Hematopoietic multipotent progenitor cell treated with erythropoietin and hydrocortisone succinate and interleukin-3 and kit ligand, for 15 days (in vitro differentiated cells): ENCODE measurements around the gene GJA5.

Source experiments
- DNase-seq: peaks from one replicate; pipeline ENCODE4 v3.0.0-alpha.2; 2015; ENCODE audit warnings: low spot score

GJA5 gene

GRCh38 chr1:147729315-147729714, 31.1 kb downstream of the GJA5 start:
- DNase-seq: no peak

GRCh38 chr1:147726168-147726567, 34.2 kb downstream of the GJA5 start:
- no peak for DNase-seq

- DNase-seq: no peak
Observed at GRCh38 chr1:147725685-147726084, 34.7 kb downstream of the GJA5 start.

- DNase-seq: no peak
Observed at GRCh38 chr1:147723691-147724323, 36.6 kb downstream of the GJA5 start.

DNA sequence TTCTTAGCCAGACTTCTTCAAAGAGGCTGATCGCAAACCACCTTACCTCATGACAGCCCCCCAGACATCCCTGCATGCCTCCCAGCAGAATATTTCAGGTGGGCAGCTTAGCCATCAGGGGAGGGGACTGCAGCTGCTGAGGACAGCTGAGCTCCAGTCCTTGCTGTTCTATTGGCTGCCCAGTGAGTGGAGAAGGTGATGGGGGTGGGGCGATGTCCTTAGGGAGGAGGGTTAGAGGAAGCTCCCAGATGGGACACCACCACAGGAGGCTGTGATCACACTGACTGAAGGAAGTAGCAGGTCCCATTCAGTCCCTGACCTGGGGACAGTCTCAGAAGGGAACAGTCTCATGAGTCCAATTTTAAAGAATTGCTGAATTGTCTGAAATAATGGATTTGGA, 38.3 kb downstream of the GJA5 start:
- DNase-seq: no peak

DNA sequence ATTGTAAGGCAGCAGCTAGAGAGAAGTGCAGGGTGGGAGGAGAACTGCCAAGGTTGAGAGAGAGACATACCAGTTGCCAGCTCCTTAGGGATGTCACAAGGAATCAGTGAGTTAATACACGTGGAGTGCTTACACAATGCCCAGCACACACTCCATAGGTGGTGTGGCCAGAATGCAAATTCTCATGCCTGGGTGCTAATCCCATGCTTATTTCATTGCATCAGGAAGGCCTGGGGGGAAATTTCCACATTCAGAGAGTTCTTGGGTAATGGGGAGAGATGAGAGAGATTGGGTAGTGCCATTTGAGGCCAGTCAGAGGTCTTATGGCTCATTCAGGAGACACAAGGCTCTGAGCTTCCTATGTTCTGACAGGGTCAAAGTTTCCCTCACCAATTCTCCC, 38.7 kb downstream of the GJA5 start:
- DNase-seq: no peak

DNA sequence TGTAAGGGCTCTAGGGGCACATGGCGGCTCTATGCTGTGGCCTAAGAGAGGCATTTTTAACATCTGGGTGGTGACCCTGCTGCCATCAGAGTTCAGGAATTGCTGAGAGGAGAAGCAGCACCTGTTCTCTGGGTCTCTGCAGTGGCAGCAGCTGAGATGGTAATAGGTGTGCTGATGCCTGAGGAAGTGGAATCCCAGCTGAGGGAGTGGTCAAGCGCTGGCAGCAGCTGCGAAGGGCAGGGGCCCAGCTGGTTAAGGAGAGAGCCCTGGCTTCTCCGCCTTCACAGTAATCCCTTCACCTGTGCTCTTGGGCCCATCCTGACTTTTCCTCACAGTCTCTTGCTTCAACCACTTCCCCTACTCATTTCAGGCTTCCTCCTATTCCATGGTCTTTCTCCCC, 39.8 kb downstream of the GJA5 start:
- DNase-seq: no peak

DNA sequence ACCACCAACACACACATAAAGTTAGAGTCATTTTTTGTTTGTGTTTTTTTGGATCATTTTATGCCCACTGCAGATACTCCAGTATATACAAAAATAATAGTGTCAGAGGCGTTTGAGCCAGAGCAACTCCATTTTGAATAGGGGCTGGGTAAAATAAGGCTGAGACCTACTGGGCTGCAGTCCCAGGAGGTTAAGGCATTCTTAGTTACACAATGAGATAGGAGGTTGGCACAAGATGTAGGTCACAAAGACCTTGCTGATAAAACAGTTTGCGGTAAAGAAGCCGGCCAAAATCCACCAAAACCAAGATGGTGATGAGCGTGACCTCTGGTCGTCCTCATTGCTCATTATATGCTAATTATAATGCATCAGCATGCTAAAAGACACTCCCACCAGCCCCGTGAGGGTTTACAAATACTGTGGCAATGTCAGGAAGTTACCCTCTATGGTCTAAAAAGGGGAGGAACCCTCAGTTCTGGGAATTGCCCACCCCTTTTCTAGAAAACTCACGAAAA, 40.6 kb downstream of the GJA5 start:
- DNase-seq: no peak

GRCh38 chr1:147719029-147719698, 41.2 kb downstream of the GJA5 start:
- DNase-seq: no peak

DNA sequence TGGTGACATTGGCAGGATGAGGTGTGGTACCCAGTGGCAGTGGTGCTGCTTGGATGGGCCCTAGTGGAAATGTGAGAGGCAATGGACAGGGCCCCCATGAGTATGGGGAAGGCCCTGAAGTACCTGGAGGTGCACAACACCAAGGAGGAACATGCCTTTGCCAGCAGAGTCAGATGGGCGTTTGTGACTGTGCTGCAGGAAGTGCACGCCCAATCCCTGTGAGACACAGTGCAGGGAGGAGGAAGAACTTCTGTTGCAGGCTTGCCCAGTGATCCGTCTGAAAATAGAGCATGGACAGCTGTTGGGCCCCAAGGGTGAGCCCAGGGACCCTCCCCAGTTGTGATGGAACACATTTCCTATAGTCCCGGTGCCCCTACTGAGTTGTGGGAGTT, 42.7 kb downstream of the GJA5 start:
- no peak for DNase-seq

GRCh38 chr1:147717051-147717705, 43.2 kb downstream of the GJA5 start:
- no peak for DNase-seq

DNA sequence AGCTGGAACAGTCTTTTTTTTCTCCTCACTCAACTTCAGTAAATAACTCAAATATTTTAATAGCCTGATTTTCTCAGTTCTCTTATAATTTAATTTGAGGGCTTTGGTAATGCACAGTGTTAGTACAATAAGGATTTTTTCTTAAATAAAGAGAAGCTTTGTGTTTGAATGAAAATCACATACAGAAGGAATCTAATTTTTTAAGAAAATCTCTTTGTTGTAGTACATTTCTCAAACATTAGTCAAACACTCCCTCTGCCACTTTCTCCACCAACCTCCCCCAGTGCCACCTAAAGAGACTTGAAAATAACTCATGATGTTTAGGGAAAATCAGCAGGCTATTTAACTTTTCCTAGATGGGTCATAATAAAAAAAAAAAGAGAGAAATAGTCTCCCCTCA, 47.8 kb downstream of the GJA5 start:
- DNase-seq: no peak
